Measurements from ENCODE around the gene SLC14A1.

DNA sequence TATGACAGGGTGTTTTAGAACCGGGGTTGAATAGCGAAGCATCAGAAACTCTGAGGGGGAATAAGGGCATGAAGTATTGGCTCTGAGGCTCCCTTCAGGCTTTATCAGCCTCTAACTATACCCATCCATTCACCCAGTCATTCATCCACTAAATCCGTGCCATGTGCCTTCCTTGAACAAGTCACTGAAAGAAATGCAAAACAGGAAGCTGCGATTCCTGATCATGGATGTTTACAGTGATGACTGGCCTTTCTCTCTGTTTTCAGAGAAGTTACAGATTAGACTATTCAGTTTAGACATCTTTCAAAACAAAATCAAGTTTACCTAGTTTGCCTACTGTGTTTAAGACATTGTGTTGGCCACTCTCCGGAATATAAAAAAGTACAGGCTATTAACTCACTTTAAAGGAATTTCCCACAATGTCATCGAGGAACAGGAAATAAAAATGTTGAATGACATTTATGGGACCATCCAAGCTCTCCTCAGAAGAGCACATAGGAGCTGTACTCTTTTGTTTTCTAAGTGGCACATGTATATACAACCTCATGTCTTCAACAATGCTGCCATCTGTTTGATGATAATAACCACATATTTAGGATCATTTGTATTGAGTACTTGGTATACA is 43.8 kb upstream of the SLC14A1 start:
- TF ChIP-seq, protein P1, sequence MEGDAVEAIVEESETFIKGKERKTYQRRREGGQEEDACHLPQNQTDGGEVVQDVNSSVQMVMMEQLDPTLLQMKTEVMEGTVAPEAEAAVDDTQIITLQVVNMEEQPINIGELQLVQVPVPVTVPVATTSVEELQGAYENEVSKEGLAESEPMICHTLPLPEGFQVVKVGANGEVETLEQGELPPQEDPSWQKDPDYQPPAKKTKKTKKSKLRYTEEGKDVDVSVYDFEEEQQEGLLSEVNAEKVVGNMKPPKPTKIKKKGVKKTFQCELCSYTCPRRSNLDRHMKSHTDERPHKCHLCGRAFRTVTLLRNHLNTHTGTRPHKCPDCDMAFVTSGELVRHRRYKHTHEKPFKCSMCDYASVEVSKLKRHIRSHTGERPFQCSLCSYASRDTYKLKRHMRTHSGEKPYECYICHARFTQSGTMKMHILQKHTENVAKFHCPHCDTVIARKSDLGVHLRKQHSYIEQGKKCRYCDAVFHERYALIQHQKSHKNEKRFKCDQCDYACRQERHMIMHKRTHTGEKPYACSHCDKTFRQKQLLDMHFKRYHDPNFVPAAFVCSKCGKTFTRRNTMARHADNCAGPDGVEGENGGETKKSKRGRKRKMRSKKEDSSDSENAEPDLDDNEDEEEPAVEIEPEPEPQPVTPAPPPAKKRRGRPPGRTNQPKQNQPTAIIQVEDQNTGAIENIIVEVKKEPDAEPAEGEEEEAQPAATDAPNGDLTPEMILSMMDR (IDR thresholded peaks at IDR 0.05 in 2 of 3, conservative IDR thresholded peaks at IDR 0.05 in 1 of 3; ENCODE audit: control insufficient read depth in 2 of 3, extremely low read depth in 1 of 3, insufficient read depth in 1 of 3, low read depth in 3 of 3, low read length in 3 of 3) = no peak
- no peak for TF ChIP-seq EZH2 (IDR thresholded peaks at IDR 0.05; ENCODE audit: borderline replicate concordance, control insufficient read depth, low read depth, low read length)
